HepG2 (cell line): Measurements from ENCODE around the gene RAPSN. TPM values are rescaled to one million over a fixed set of nuclear protein-coding genes. Genes with fewer than 3 reads are reported as not detected.

Experiments used
- KAT7 ChIP-seq: IDR thresholded peaks from 2 replicates; pipeline ENCODE4 v1.6.1; 2018; ENCODE audit warnings: borderline replicate concordance, missing compliant biosample characterization
- MXD4 ChIP-seq: IDR thresholded peaks from 2 replicates; pipeline ENCODE4 v1.6.1; 2016; ENCODE audit warnings: mild to moderate bottlenecking, missing biosample characterization, missing genetic modification reagents
- ZNF260 ChIP-seq: sonication (generic); formaldehyde crosslinking; IDR thresholded peaks from 2 replicates; pipeline ENCODE4 v1.4.0; 2020; ENCODE audit warnings: missing genetic modification reagents, low read depth, mild to moderate bottlenecking, borderline replicate concordance
- ZNF589 ChIP-seq: sonication (generic); formaldehyde crosslinking; conservative IDR thresholded peaks from 2 replicates; pipeline ENCODE4 v1.8.0; 2022; ENCODE audit warnings: mild to moderate bottlenecking, moderate library complexity, missing genetic modification reagents
- ZNF616 ChIP-seq: sonication (generic); formaldehyde crosslinking; IDR thresholded peaks from 2 replicates; pipeline ENCODE4 v1.5.0; 2020; ENCODE audit warnings: low read depth, mild to moderate bottlenecking, missing genetic modification reagents
- ZSCAN21 ChIP-seq: sonication (generic); formaldehyde crosslinking; IDR thresholded peaks from 2 replicates; pipeline ENCODE4 v1.8.0; 2022; ENCODE audit warnings: mild to moderate bottlenecking, missing genetic modification reagents, moderate library complexity, borderline replicate concordance
- polyA plus RNA-seq, 8 experiments: library from polyadenylated mRNA; depleted of rRNA in 3 of 8; stranded (reverse) in 7 of 8; unstranded in 1 of 8; fragments of >200 nt; fragmentation: Illumina TruSeq in 4 of 8; extraction: Trizol in 4 of 8; gene quantifications; 2 replicates each; pipeline versions ENCODE4 v1.2.1 to v1.2.3, GENCODE V29; 2011 to 2016; ENCODE audit warnings: low read depth in 4 of 8, missing spikeins in 1 of 8, mixed read lengths in 1 of 8; ENCODE audit not compliant: insufficient read depth in 1 of 8
- total RNA-seq, 5 experiments: library from RNA; depleted of rRNA; stranded (reverse); fragments of >200 nt; fragmentation: Illumina TruSeq; extraction: Trizol; gene quantifications; 2 replicates each; pipeline ENCODE4 v1.2.3, GENCODE V29; 2016; ENCODE audit warnings: low read depth in 1 of 5
- TF ChIP-seq, protein P1 (sequence below), 2 experiments: IDR thresholded peaks; 2 replicates each; pipeline ENCODE4 v1.6.1; 2011 to 2012; ENCODE audit warnings: low read length in 2 of 2, borderline replicate concordance in 1 of 2, low read depth in 1 of 2, mild to moderate bottlenecking in 1 of 2, moderate library complexity in 1 of 2
- TF ChIP-seq, protein P2 (sequence below): sonication (generic); formaldehyde crosslinking; IDR thresholded peaks from 2 replicates; pipeline ENCODE4 v1.5.1; 2020; ENCODE audit warnings: mild to moderate bottlenecking, missing genetic modification reagents, moderate library complexity
- TF ChIP-seq, protein P3 (sequence below): sonication (generic); formaldehyde crosslinking; IDR thresholded peaks from 2 replicates; pipeline ENCODE4 v1.4.0; 2020; ENCODE audit warnings: missing genetic modification reagents
- TF ChIP-seq, protein P4 (sequence below): sonication (generic); formaldehyde crosslinking; IDR thresholded peaks from 2 replicates; pipeline ENCODE4 v1.8.0; 2022; ENCODE audit warnings: low read depth, missing genetic modification reagents

RAPSN gene
- total and polyA plus RNA-seq, 2 of the 13 experiments (the other 11 are each of a cell fraction or from before 2014, with no cell fraction given): 0.15 to 1.2 TPM

DNA sequence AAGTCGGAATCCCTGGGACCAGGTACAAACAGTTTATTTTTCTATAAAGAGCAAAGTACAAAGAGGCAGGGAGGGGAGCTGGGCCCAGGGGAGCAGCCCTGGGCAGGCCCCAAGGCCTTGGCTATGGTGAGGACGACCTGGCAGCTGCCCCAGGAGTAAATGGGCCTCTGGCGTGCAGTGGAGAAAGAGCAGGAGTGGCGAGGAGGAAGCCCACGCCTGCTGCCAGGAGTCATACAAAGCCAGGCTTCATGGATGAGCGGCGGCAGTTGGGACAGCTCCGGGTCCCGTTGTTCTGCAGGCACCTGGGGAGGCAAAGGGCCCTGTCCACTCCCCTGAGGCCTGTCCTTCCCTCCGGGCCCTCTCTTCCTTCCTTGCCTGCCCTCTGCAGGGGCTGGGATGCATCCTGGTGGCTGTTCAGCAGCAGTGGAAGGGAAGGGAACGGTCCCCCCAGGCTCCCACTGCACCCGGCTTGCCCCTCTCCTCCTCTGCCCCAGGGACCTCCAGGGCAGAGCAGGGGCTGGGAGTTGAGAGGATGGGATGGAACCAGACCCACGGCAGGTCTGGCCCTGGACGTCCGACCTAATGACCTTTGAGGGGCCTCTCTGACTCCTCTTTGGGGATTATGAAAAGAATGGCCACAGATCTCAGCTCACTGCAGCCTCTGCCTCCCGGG lies 11.1 kb downstream of the RAPSN start (continued):
- TF ChIP-seq, protein P1, sequence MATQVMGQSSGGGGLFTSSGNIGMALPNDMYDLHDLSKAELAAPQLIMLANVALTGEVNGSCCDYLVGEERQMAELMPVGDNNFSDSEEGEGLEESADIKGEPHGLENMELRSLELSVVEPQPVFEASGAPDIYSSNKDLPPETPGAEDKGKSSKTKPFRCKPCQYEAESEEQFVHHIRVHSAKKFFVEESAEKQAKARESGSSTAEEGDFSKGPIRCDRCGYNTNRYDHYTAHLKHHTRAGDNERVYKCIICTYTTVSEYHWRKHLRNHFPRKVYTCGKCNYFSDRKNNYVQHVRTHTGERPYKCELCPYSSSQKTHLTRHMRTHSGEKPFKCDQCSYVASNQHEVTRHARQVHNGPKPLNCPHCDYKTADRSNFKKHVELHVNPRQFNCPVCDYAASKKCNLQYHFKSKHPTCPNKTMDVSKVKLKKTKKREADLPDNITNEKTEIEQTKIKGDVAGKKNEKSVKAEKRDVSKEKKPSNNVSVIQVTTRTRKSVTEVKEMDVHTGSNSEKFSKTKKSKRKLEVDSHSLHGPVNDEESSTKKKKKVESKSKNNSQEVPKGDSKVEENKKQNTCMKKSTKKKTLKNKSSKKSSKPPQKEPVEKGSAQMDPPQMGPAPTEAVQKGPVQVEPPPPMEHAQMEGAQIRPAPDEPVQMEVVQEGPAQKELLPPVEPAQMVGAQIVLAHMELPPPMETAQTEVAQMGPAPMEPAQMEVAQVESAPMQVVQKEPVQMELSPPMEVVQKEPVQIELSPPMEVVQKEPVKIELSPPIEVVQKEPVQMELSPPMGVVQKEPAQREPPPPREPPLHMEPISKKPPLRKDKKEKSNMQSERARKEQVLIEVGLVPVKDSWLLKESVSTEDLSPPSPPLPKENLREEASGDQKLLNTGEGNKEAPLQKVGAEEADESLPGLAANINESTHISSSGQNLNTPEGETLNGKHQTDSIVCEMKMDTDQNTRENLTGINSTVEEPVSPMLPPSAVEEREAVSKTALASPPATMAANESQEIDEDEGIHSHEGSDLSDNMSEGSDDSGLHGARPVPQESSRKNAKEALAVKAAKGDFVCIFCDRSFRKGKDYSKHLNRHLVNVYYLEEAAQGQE (IDR thresholded peaks at IDR 0.05; ENCODE audit: borderline replicate concordance in 1 of 2, low read depth in 1 of 2, low read length in 2 of 2): no peak
- TF ChIP-seq ZSCAN21 (CRISPR knock-in tag) (peak; percentile 21; the same call in 1 of the 2 replicates), ZNF616 (CRISPR knock-in tag) (no peak), ZNF589 (CRISPR knock-in tag) (no peak), ZNF260 (no peak), MXD4 (no peak), KAT7 (CRISPR knock-in tag) (0 out of 2 replicates have a peak, but pooled peaks have one; percentile 60)
- TF ChIP-seq, protein P2, sequence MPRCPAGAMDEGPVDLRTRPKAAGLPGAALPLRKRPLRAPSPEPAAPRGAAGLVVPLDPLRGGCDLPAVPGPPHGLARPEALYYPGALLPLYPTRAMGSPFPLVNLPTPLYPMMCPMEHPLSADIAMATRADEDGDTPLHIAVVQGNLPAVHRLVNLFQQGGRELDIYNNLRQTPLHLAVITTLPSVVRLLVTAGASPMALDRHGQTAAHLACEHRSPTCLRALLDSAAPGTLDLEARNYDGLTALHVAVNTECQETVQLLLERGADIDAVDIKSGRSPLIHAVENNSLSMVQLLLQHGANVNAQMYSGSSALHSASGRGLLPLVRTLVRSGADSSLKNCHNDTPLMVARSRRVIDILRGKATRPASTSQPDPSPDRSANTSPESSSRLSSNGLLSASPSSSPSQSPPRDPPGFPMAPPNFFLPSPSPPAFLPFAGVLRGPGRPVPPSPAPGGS: no peak
- TF ChIP-seq, protein P3, sequence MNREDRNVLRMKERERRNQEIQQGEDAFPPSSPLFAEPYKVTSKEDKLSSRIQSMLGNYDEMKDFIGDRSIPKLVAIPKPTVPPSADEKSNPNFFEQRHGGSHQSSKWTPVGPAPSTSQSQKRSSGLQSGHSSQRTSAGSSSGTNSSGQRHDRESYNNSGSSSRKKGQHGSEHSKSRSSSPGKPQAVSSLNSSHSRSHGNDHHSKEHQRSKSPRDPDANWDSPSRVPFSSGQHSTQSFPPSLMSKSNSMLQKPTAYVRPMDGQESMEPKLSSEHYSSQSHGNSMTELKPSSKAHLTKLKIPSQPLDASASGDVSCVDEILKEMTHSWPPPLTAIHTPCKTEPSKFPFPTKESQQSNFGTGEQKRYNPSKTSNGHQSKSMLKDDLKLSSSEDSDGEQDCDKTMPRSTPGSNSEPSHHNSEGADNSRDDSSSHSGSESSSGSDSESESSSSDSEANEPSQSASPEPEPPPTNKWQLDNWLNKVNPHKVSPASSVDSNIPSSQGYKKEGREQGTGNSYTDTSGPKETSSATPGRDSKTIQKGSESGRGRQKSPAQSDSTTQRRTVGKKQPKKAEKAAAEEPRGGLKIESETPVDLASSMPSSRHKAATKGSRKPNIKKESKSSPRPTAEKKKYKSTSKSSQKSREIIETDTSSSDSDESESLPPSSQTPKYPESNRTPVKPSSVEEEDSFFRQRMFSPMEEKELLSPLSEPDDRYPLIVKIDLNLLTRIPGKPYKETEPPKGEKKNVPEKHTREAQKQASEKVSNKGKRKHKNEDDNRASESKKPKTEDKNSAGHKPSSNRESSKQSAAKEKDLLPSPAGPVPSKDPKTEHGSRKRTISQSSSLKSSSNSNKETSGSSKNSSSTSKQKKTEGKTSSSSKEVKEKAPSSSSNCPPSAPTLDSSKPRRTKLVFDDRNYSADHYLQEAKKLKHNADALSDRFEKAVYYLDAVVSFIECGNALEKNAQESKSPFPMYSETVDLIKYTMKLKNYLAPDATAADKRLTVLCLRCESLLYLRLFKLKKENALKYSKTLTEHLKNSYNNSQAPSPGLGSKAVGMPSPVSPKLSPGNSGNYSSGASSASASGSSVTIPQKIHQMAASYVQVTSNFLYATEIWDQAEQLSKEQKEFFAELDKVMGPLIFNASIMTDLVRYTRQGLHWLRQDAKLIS (CRISPR knock-in tag): no peak
- TF ChIP-seq, protein P4, sequence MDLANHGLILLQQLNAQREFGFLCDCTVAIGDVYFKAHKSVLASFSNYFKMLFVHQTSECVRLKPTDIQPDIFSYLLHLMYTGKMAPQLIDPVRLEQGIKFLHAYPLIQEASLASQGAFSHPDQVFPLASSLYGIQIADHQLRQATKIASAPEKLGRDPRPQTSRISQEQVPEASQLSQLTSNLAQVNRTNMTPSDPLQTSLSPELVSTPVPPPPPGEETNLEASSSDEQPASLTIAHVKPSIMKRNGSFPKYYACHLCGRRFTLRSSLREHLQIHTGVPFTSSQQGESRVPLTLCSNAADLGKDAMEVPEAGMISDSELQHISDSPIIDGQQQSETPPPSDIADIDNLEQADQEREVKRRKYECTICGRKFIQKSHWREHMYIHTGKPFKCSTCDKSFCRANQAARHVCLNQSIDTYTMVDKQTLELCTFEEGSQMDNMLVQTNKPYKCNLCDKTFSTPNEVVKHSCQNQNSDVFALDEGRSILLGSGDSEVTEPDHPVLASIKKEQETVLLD (CRISPR knock-in tag): no peak
